HG02571 (cell line): ENCODE measurements around the gene ZBTB8A.
A peak's percentile ranks its signal among the peaks of the same experiment; 100 is the strongest.
"Not testable (repeated sequence)": the region's sequence is repeated elsewhere in the genome, so short reads cannot be mapped to it uniquely, and the experiment has no call there.

ENCODE experiments used
- ATAC-seq: cut with Tn5 transposase; IDR thresholded peaks from one replicate; pipeline ENCODE4 v1.9.1; 2021; ENCODE audit warnings: mild to moderate bottlenecking, moderate library complexity; ENCODE audit not compliant: unreplicated experiment

ZBTB8A gene

GRCh38 chr1:32536117-32536516 is 3.1 kb upstream of the ZBTB8A start:
- no peak for ATAC-seq

DNA sequence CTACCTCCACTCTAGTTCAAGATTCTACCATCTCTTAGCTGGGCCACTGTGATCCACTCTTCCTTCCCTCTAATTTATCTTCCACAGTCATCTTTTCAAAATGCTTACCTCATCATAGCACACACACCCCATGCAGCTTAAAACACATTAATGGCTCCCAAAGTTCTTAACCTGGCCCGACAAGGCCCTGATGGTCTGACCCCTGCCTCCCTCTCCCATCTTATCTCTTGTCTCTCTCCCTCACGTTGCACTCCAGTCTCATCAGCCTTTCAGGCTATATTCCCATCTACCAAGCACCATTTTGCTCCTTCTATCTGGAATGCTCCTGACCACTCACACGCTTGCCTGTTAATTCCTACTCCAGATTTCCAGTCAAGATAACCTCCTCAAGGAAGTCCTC is 2.5 kb upstream of the ZBTB8A start:
- ATAC-seq = no peak

DNA sequence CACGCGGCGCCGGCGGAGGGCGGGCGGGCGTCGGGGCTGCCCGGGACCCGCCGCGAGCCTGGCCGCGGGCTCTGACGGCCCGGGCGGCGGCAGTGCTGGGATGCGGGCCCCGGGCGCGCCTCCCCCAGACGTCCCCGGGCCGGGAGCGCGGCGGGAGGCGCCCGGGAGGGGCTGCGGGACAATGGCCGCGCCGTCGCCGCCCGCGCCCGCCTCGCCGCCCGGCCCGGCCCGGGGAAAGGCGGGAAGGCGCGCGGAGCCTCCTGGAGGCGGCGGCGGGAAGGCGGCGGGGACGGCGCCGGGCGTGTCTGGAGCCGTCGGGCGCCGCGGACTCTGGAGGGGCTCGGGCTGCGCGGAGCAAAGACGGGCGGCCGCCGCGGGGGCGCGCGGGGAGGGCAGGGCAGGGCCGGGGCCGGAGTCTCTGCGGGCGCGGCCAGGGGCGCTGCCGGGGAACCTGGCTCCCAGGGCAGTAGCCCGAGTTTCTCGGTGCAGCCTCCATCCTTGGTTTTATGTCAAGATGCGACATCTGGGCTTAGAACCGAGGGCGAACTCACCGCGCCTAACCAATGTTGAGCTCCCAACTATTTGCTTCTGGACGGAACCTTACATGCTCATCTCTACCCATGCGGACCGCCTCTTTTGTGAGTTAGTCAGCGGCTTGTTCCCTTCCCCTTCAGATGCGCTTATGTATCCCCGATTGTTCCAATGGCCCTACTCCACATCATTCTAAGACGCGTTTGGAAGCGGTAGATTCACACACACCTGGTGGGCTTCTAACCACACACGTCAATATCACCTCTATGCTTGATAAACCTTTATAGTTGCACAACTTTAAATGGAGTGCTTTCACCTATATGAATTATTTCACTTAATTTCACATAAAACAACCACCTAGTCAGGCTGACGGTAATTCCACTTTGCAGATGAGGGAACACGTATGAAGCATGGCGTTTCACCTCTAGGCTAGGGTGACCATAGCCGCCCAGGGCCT is 651 bp downstream of the ZBTB8A start:
- ATAC-seq = no peak

DNA sequence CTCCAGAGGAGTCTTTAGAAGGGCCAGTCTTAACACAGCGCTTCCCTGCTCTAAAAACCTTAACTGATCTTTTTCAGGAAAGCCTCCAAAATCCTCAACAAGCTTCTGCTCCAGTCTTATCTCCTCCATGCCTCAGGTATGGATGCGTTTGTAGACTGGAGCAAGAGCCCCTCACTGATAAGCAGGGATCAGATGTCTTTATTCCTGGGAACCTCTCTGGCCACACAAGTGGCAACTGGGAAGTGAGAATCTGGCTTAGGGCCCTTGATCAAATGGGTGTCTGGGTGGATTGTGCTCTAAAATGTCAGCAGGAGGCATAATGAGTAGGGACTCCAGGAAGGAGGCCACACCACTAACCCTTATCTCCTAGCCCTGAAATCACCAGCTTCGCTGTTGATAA is 1.4 kb downstream of the ZBTB8A start:
- ATAC-seq = no peak

DNA sequence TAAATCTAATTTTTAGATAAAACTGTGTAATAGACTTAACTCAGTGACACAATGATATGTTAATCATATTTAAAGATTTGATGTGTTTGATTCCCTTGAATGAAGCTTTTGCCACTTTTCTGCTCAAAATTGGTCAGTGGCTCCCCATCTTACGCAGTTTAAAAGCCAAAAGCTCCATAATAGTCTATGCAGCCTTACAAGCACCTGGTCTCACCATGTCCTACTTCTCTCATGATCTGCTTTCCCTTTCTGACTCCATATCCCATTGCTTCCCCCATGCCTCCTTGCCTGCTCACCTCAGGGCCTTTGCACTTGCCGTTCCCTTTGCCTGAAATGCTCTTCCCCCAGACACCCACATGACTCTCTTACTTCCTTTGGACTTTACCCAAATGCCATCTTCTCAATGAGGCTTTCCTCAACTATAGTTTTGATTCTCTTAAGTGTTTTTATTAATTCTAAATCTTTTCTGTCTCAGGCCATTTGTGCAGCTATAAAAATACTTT is 1.9 kb downstream of the ZBTB8A start:
- ATAC-seq = no peak

DNA sequence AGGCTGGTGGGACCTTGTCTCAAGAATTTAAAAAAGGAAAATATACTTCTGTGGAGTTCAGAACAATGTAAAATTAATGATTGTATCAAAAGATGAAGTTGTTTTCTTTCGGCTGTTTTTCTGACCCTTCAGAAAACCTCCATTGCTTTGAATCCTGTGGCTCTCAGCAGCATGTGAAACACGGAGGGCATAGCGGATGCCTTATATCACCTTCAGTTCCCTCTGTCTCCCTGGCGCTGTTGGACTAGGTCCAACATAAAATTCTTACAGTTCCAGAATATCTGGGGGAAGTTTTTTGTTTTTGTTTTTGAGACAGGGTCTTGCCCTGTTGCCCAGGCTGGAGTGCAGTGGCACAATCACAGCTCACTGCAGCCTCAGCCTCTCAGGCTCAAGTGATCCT is 7.4 kb downstream of the ZBTB8A start:
- no peak for ATAC-seq

- no peak for ATAC-seq
Observed at GRCh38 chr1:32549616-32550015, 10.4 kb downstream of the ZBTB8A start.

DNA sequence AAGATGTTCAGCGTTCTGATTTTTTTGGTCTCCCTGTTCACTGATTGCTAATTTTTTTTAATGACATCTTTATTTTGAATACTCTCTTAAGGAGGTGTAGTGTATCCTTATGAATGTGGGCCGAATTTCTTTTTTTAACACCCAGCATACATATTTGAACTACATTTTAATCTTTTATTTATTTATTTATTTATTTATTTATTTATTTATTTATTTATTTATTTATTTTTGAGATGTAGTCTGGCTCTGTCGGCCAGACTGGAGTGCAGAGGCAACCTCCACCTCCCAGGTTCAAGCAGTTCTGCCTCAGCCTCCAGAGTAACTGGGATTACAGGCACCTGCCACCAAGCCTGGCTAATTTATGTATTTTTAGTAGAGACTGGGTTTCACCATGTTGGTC is 15.1 kb downstream of the ZBTB8A start:
- no peak for ATAC-seq

- not testable (repeated sequence) for ATAC-seq
Observed at GRCh38 chr1:32557035-32557434, 17.8 kb downstream of the ZBTB8A start.

- no peak for ATAC-seq
Observed at GRCh38 chr1:32557812-32558211, 18.6 kb downstream of the ZBTB8A start.

GRCh38 chr1:32568929-32569328 is 29.7 kb downstream of the ZBTB8A start:
- ATAC-seq = no peak

DNA sequence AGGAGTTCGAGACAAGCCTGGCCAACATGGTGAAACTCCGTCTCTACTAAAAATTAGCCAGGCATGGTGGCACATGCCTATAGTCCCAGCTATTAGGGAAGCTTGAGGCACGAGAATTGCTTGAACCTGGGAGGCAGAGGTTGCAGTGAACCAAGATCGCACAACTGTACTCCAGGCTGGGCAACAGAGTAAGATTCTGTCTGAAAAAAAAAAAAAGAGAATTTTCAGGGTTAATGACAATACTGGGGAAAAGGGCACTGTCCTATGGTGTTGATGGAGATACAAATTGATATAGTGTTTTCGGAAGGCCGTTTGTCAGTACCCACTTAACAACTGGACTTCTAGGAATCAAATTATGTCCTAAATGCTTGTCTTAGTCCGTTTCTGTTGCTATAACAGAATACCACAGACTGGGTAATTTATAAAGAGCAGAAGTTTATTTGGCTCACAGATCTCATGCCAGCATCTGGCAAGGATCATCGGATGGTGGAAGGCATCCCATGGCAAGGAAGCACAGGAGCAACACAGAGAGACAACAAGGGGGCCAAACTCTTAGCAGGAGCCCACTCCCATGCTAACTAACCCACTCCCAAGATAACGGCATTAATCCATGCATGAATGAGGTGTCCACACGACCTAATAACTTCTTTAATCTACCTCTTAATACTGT is 41.3 kb downstream of the ZBTB8A start:
- no peak for ATAC-seq

GRCh38 chr1:32592943-32593342 is 53.7 kb downstream of the ZBTB8A start:
- ATAC-seq = no peak

DNA sequence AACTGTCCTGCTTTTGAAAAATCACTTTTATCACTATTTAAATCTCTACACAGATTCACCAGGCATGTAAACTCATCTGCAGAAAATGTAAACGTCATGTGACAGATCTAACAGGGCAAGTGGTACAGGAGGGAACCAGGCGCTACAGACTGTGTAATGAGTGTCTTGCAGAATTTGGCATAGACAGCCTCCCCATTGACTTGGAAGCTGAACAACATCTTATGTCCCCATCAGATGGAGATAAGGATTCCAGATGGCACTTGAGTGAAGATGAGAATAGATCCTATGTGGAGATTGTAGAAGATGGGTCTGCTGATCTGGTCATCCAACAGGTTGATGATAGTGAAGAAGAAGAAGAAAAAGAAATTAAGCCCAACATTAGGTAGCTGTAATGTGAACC is 60.8 kb downstream of the ZBTB8A start:
- ATAC-seq = no peak

GRCh38 chr1:32605711-32606424 is 66.6 kb downstream of the ZBTB8A start:
- ATAC-seq = no peak

DNA sequence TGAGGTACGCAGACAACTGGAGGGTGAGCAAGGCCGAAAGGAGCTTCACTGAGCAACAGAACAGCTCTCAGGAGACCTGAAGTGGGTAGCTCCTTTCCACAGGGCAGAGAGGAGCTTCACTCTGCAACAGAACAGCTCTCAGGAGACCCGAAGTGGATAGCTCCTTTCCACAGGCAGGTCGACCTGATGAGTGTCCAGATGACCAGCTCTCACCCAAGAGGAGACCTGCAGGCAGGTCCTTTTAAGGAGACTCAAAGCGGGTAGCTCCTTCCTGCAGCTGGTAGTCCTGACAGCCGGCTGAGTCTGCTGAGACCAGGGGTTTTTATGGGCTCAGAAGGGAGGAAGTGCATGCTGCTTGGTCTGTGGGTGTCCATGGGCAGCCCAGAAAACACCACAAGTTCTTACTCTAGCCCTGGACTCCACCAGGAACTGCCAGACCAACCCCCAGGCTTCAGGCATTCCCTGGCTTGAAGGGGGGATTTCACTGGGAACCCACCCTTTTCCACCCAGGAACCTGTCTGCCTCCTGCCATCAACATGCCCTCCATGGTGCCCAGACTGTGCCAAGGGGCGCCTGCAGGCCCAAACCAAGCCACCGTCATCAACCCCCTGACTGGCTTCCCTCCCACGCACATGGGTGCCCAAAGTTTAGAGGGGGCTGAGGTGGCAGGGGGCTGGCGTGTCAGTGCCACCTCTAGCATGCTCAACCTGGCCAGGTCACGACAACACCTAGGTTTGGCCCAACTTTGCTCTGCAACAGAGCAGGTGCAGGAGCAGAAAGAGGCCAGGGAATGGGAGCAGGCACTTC is 67.5 kb downstream of the ZBTB8A start:
- ATAC-seq = no peak

DNA sequence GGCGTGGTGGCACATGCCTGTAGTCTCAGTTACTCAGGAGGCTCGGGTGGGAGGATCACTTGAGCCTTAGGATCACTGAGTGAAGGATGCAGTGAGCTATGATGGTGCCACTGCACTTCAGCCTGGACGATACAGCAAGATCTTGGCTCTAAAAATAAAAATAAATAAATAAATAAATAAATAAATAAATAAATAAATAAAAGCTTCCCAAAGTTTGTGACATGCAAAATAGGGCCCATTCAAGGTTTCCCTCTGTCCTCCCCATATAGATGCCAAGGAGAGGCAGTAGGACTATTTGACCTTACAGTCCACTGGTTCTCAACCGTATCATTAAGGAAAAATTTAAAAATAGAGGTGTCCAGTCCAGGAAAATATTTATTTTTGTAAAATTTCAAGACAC is 70.0 kb downstream of the ZBTB8A start:
- ATAC-seq = no peak

DNA sequence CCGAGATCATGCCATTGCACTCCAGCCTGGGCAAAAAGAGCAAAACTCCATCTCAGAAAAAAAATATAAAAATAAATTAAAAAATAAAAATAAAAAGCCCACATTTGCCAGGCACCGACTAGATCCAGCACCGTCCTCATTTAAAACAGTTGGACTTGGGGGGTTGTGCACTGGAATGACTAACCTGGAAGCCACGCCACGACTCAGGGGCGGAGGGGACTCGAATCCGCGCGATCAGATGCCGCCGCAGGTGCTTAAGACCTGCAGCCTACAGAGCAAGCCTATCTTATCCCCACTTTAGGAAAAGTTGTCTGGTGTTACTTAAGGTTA is 72.6 kb downstream of the ZBTB8A start:
- no peak for ATAC-seq

GRCh38 chr1:32612189-32612881 is 73.1 kb downstream of the ZBTB8A start:
- peak; percentile 69 for ATAC-seq

- no peak for ATAC-seq
Observed at GRCh38 chr1:32613472-32613871, 74.2 kb downstream of the ZBTB8A start.
